HG02938 (cell line): ENCODE data around the gene NECTIN4.
"Not testable (repeated sequence)": the region's sequence is repeated elsewhere in the genome, so short reads cannot be mapped to it uniquely, and the experiment has no call there.

Experiments
- ATAC-seq: cut with Tn5 transposase; IDR thresholded peaks from one replicate; pipeline ENCODE4 v1.9.1; 2021; ENCODE audit warnings: mild to moderate bottlenecking, moderate library complexity; ENCODE audit not compliant: unreplicated experiment

NECTIN4 gene

GRCh38 chr1:161089251-161089924, at the start of gene NECTIN4:
NECTIN4 (minus strand) TSS chr1:161089558; CDS start chr1:161089296, 262 bp downstream.
- no peak for ATAC-seq

- no peak for ATAC-seq
These were observed 49.1 kb upstream of the NECTIN4 start for GRCh38 chr1:161138431-161138830.

DNA sequence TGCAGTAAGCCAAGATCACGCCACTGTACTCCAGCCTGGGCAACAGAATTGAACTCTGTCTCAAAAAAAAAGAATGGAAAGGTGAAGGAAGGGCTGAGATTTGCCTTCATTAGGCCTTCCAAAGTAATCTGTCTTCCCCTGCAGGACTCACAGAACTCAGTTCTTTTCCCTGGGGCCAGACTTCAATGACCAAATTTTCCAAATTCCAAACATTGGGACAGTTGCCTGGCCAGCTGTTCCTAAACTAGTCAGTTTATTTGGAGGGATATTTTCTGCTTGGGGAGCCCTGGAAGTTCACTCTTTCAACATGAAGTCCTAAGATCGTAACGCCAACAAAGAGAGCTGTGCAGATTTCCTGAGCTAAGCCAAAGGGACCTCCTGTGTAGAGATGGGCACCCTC, 48.5 kb upstream of the NECTIN4 start:
- no peak for ATAC-seq

DNA sequence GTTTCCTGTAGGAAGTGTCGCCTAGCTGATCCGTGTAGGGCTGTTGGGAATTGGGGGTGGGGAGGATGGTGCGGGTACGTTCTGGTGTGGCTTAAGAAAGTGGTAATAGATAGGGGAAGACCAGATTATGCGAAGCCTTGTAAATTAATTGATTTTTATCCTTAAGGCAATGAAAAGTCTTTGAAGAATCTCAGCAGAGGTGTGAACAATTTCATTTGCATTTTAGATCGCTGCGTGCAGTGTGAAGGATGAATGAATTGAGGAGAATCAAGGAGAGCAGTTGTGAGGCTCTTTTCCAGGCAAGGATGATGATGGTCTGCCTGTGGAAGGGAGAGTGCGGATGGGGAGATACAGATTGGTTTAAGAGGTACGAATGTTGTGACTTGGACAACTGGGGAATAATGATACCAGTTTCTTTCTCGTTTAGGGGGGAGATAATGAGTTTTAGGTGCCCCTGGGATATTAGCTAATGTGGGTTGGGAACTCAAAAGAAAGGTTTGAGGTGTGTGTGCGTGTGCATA, 43.9 kb upstream of the NECTIN4 start:
- no peak for ATAC-seq

DNA sequence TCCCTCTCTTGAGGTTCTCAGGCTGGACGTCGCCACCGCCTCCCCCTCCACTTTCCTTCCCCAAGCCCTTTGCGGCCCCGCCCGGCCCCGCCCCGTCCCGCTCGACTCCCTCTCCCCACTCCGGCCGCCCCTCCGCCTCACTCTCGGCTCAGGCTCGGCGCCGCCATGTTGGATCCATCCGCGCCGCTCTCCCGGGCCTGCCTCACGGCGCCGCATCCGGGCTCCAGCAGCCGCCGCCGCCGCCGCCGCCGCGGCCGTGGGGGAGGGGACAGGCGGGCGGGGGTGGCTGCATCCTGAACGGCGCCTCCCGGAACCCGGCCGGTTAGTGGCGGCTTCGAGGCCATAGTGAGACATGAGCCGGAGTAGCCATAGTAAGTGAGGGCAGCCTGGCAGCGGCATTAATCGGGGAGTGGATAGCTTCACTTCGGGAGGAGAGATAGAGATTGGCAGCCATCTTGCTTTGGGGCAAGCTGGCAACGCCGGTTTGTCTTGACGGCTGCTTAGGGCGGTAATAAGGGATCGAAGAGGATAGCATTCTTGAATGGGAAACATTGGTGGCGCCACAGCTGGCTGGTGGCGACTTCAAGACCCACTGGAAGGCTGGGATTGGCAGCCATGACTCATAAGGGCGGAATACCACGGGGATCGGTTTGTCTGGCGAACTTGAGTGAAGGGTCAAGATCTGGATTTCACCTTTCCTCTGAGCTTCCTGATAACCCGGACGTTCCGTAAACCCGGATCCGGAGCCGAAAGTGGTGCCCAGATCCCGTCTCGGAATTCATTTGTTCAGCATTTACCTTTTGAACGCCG, 43.3 kb upstream of the NECTIN4 start, which contains the start of gene DEDD:
Gene DEDD, minus strand, starts transcription at position 258 of the 810 bp plus-strand sequence. CDS start 8,205 bp downstream, outside the sequence.
- peak; percentile 97 for ATAC-seq

- ATAC-seq = no peak
These were observed 42.4 kb upstream of the NECTIN4 start for GRCh38 chr1:161131523-161132409.

DNA sequence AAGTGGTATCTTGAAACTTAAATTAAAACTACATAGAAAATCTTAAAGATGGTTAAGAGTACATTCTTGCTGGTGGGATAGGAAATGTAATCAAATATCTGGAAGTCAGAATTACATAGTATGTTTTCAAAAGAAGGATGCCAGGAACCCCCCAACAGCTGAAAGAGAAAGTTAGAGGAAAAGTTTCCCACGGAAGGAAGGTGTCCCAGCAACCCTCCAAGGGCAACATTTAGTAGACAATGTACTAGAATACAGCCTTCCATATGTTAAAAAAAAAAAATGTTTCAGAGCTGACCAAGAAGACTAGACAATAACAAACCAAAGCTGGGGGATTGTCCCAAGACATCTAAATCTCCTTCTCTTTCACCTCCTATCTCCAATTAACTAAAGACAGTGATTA, 40.9 kb upstream of the NECTIN4 start:
- ATAC-seq = no peak

DNA sequence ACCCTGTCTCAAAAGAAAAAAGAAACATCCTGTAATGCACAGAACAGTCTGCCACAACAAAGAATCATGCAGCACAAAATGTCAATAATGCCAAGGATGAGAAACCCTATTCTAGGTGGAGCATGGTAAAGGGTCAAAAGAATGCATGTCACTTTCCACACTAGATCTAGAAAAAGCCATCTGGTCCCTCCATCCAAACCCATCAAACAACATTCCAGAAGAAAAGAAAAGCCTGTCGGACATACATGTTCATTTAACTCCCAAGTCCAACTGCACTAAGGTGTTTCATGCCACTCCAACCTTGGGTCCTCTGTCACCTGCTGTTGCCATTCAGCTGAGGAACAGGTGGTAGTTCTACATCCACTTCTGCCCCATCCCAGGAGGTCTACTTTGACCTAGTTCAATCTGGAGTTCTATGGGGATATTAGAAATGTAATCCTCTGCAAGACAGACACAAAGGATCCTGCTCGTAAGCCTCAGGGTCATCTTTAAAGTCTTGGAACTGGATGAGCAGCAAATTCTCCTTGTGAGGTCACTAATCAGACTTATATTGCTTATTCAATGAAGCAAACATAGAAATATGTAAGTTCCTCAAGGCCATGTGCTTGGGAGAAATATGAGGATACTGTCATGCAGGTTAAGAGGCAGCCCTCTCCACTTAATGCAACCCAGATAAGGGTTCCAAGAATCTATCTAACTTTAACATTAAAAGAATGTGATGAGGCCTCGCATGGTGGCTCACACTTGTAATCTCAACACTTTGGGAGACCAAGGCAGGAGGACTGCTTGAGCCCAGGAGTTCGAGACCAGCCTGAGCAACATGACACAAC, 39.4 kb upstream of the NECTIN4 start:
- no peak for ATAC-seq

DNA sequence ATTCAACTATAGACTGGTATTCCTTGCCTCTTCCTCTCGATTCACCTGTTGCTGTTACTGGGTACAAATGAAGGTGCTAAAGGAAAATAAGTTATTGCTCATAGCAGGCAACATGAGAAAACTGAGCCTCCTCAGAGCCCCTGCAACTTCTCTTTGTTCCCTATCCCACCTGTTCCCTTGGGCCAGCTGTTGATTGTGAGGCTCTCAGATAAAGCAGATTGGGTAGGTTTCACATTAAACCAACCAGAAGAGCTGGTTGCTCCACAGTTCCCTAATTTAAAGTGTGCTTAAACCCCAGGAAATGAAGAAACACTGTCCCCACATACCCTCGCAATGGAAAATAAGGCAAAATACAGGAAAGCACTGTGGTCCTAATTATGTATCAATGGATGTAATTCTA, 38.3 kb upstream of the NECTIN4 start:
- no peak for ATAC-seq

GRCh38 chr1:161122967-161123366, 33.6 kb upstream of the NECTIN4 start:
- no peak for ATAC-seq

GRCh38 chr1:161121834-161122233, 32.5 kb upstream of the NECTIN4 start:
- ATAC-seq = no peak

GRCh38 chr1:161121042-161121650, 31.8 kb upstream of the NECTIN4 start:
- ATAC-seq = no peak

GRCh38 chr1:161119092-161119903, 29.9 kb upstream of the NECTIN4 start:
- peak; percentile 65 for ATAC-seq

DNA sequence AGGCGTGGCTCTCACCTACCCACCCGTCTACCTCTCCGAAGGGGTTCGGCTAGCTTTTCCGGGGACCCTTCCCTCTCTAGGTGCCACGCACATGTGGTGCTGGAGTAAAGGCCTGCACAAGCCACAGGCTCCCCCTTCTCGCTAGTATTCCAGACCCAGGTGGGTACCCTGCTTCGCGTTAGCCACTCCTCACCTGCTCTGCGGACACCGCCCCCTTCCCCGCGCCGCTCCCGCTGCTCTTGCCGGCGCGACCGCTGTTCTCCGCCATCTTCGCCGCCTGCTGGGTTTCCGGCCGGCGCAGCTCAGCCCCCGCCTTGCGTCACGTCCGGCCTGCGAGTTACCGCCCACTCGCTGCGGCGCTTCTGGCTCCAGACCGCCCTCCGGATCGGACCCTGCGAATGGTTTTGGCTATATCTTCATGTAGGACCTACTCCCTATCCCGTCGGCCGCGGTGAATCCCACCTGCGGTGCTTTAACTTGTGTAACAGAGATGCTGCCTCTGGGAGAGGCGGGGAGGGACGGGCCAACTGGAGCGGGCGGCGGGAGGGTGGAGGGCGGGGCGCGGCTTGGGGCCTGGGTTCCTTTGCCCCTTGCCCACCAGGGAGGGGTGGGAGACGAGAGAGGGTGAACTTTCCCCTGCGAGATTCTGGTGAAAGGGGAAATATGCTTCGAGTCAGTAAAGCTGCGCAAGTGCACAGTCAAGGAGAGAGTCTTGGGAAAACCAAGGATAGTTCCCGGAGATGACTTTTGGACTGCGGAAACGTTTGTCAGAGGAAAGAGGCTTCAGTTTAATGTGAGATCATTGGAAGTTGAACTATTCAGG, 28.6 kb upstream of the NECTIN4 start, which contains the start of the genes NIT1 and PFDN2:
Gene NIT1, plus strand, starts transcription at position 347 of the 823 bp plus-strand sequence. Its CDS starts 72 bp downstream, at position 419.
Gene PFDN2, minus strand, starts transcription at position 279 of the 823 bp plus-strand sequence. Its CDS starts 11 bp downstream, at position 268.
- ATAC-seq = peak; percentile 67

DNA sequence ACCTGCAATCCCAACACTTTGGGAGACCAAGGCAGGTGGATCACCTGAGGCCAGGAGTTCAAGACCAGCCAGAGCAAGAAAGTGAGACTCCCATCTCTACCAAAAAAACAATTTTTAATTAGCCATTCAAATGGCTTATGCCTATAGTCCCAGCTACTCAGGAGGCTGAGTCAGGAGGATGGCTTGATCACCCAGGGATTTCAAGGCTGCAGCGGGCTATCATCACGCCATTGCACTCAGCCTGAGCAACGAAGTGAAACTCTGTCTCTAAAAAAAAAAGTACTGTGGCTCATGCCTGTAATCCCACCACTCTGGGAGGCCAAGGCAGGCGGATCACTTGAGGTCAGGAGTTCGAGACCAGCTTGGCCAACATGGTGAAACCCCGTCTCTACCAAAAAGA, 26.6 kb upstream of the NECTIN4 start:
- not testable (repeated sequence) for ATAC-seq

GRCh38 chr1:161115132-161115711, 25.9 kb upstream of the NECTIN4 start:
- ATAC-seq = no peak

GRCh38 chr1:161114556-161114955, 25.2 kb upstream of the NECTIN4 start:
- no peak for ATAC-seq
